Muscle of back (tissue), 11 donors: ENCODE measurements around the gene SLC6A11. TPM values are rescaled to one million over a fixed set of nuclear protein-coding genes. Genes with fewer than 3 reads are reported as not detected.
A peak's percentile ranks its signal among the peaks of the same experiment; 100 is the strongest.

ENCODE experiments used
- DNase-seq, 3 donors: peaks; one replicate each; pipeline versions ENCODE4 v3.0.0 to v3.0.0-alpha.2; 2013
- polyA plus RNA-seq, 10 donors: library from polyadenylated mRNA; unstranded; fragments of 120-200 nt; gene quantifications; one replicate each; pipeline ENCODE4 v1.2.1, GENCODE V29; 2013; ENCODE audit not compliant: insufficient read length in 10 of 10

Gene SLC6A11
- polyA plus RNA-seq, 10 donors = 0.05 to 0.57 (median 0.20) TPM; not detected in 5

- no peak for DNase-seq
Observed at GRCh38 chr3:10951295-10951926, 135.4 kb downstream of the SLC6A11 start.

- no peak for DNase-seq
Observed at GRCh38 chr3:10952525-10952924, 136.5 kb downstream of the SLC6A11 start.

GRCh38 chr3:10954740-10955139 lies 138.7 kb downstream of the SLC6A11 start:
- no peak for DNase-seq

GRCh38 chr3:10955711-10956453 lies 139.9 kb downstream of the SLC6A11 start:
- peak; percentile 49 to 83 (median 60) for DNase-seq

GRCh38 chr3:10956531-10956930 lies 140.5 kb downstream of the SLC6A11 start:
- DNase-seq = no peak

- peak; percentile 27 to 70 (median 38) for DNase-seq
Observed at GRCh38 chr3:10956986-10957385, 141.0 kb downstream of the SLC6A11 start.

- peak; percentile 40 to 59 (median 57) for DNase-seq
Observed at GRCh38 chr3:10957976-10958749, 142.1 kb downstream of the SLC6A11 start.

GRCh38 chr3:10960255-10960654 lies 144.2 kb downstream of the SLC6A11 start:
- no peak for DNase-seq

GRCh38 chr3:10961921-10962320 lies 145.9 kb downstream of the SLC6A11 start:
- DNase-seq = no peak

- no peak for DNase-seq
Observed at GRCh38 chr3:10962481-10963036, 146.5 kb downstream of the SLC6A11 start.

- DNase-seq = peak in 2 of 3 donors; percentile 44 to 62
Observed at GRCh38 chr3:10964537-10965167, 148.6 kb downstream of the SLC6A11 start.

- DNase-seq = peak; percentile 56 to 63 (median 62)
Observed at GRCh38 chr3:10968401-10968800, 152.4 kb downstream of the SLC6A11 start.

GRCh38 chr3:10970306-10970960 lies 154.4 kb downstream of the SLC6A11 start:
- DNase-seq = no peak

- no peak for DNase-seq
Observed at GRCh38 chr3:10972072-10972782, 156.2 kb downstream of the SLC6A11 start.

- no peak for DNase-seq
Observed at GRCh38 chr3:10973046-10973595, 157.1 kb downstream of the SLC6A11 start.

GRCh38 chr3:10974131-10974530 lies 158.1 kb downstream of the SLC6A11 start:
- no peak for DNase-seq

GRCh38 chr3:10974746-10975375 lies 158.8 kb downstream of the SLC6A11 start:
- no peak for DNase-seq

GRCh38 chr3:10975695-10976234 lies 159.7 kb downstream of the SLC6A11 start:
- DNase-seq = no peak

GRCh38 chr3:10976770-10977169 lies 160.7 kb downstream of the SLC6A11 start:
- no peak for DNase-seq
